ENCODE results near the gene CIRBP.

CIRBP gene

GRCh38 chr19:1265615-1266128 lies 3.5 kb upstream of the CIRBP start:
- TF ChIP-seq MAX (IDR thresholded peaks at IDR 0.05) (no peak), EP300 (IDR thresholded peaks at IDR 0.05; ENCODE audit: borderline replicate concordance) (peak; percentile 3; the same call in 1 of the 2 replicates)

GRCh38 chr19:1266129-1266915 lies 2.8 kb upstream of the CIRBP start:
- 0 out of 2 replicates have a peak, but pooled peaks have one; percentile 10 for TF ChIP-seq TEAD4 (IDR thresholded peaks at IDR 0.05)
- peak; percentile 89 for TF ChIP-seq ZBTB7A (IDR thresholded peaks at IDR 0.05; ENCODE audit: low read depth)
- peak; percentile 86 for TF ChIP-seq NFIC (IDR thresholded peaks at IDR 0.05)
- TF ChIP-seq REST (IDR thresholded peaks at IDR 0.05; ENCODE audit: low read depth), result no peak
- no peak for TF ChIP-seq TAF1 (IDR thresholded peaks at IDR 0.05; ENCODE audit: low read depth)
- peak; percentile 96 for TF ChIP-seq TCF12 (IDR thresholded peaks at IDR 0.05; ENCODE audit: low read depth)
- TF ChIP-seq EP300 (IDR thresholded peaks at IDR 0.05; ENCODE audit: borderline replicate concordance), result peak; percentile 80
- TF ChIP-seq EGR1 (IDR thresholded peaks at IDR 0.05), result peak; percentile 89
- TF ChIP-seq CEBPB (IDR thresholded peaks at IDR 0.05), result no peak
- peak; percentile 45 for TF ChIP-seq FOXM1 (IDR thresholded peaks at IDR 0.05; ENCODE audit: borderline replicate concordance, low read depth)
- peak; percentile 33; the same call in 1 of the 2 replicates for TF ChIP-seq MAX (IDR thresholded peaks at IDR 0.05)

GRCh38 chr19:1266916-1267476 lies 2.1 kb upstream of the CIRBP start:
- TF ChIP-seq EGR1 (IDR thresholded peaks at IDR 0.05), result peak; percentile 78; the same call in 1 of the 2 replicates
- no peak for TF ChIP-seq NFIC (IDR thresholded peaks at IDR 0.05)
- TF ChIP-seq RAD21 (IDR thresholded peaks at IDR 0.05; ENCODE audit: low read depth), result peak; percentile 83
- TF ChIP-seq ZBTB7A (IDR thresholded peaks at IDR 0.05; ENCODE audit: low read depth), result peak; percentile 100
- 0 out of 2 replicates have a peak, but pooled peaks have one; percentile 20 for TF ChIP-seq MAX (IDR thresholded peaks at IDR 0.05)

GRCh38 chr19:1267477-1268225 lies 1.5 kb upstream of the CIRBP start:
- TF ChIP-seq TCF12 (IDR thresholded peaks at IDR 0.05; ENCODE audit: low read depth), result no peak
- no peak for TF ChIP-seq EGR1 (IDR thresholded peaks at IDR 0.05)
- 0 out of 2 replicates have a peak, but pooled peaks have one; percentile 27 for TF ChIP-seq TAF1 (IDR thresholded peaks at IDR 0.05; ENCODE audit: low read depth)
- no peak for TF ChIP-seq YY1 (IDR thresholded peaks at IDR 0.05; ENCODE audit: low read depth)
- peak; percentile 88 for TF ChIP-seq CEBPB (IDR thresholded peaks at IDR 0.05)

- TF ChIP-seq ZBTB7A (IDR thresholded peaks at IDR 0.05; ENCODE audit: low read depth) (no peak), CREB1 (IDR thresholded peaks at IDR 0.05; ENCODE audit: low read depth) (no peak), EP300 (IDR thresholded peaks at IDR 0.05; ENCODE audit: borderline replicate concordance) (no peak)
These were observed 687 bp upstream of the CIRBP start for GRCh38 chr19:1268226-1269064.

- TF ChIP-seq CREB1 (IDR thresholded peaks at IDR 0.05; ENCODE audit: low read depth), result no peak; the same call in 1 of the 2 replicates
- TF ChIP-seq EGR1 (IDR thresholded peaks at IDR 0.05), result peak; percentile 71
- TF ChIP-seq MAX (IDR thresholded peaks at IDR 0.05), result peak; percentile 89
- TF ChIP-seq USF1 (IDR thresholded peaks at IDR 0.05), result peak; percentile 87
- peak; percentile 71 for TF ChIP-seq NFIC (IDR thresholded peaks at IDR 0.05)
- no peak; the same call in 1 of the 2 replicates for TF ChIP-seq TCF12 (IDR thresholded peaks at IDR 0.05; ENCODE audit: low read depth)
- no peak for TF ChIP-seq FOXM1 (IDR thresholded peaks at IDR 0.05; ENCODE audit: borderline replicate concordance, low read depth)
- TF ChIP-seq EP300 (IDR thresholded peaks at IDR 0.05; ENCODE audit: borderline replicate concordance), result 0 out of 2 replicates have a peak, but pooled peaks have one; percentile 9
- TF ChIP-seq TAF1 (IDR thresholded peaks at IDR 0.05; ENCODE audit: low read depth), result peak; percentile 6; the same call in 1 of the 2 replicates
- no peak for TF ChIP-seq CEBPB (IDR thresholded peaks at IDR 0.05)
- TF ChIP-seq REST (IDR thresholded peaks at IDR 0.05; ENCODE audit: low read depth), result no peak; the same call in 1 of the 2 replicates
- no peak for TF ChIP-seq ZBTB7A (IDR thresholded peaks at IDR 0.05; ENCODE audit: low read depth)
- TF ChIP-seq RAD21 (IDR thresholded peaks at IDR 0.05; ENCODE audit: low read depth), result peak; percentile 15; the same call in 1 of the 2 replicates
- TF ChIP-seq YY1 (IDR thresholded peaks at IDR 0.05; ENCODE audit: low read depth), result peak; percentile 97
- TF ChIP-seq TEAD4 (IDR thresholded peaks at IDR 0.05), result peak; percentile 78
These were observed 513 bp downstream of the CIRBP start for GRCh38 chr19:1269478-1270212.

All from Ishikawa (cell line).